ENCODE measurements around the gene YY1.

The YY1 gene

DNA sequence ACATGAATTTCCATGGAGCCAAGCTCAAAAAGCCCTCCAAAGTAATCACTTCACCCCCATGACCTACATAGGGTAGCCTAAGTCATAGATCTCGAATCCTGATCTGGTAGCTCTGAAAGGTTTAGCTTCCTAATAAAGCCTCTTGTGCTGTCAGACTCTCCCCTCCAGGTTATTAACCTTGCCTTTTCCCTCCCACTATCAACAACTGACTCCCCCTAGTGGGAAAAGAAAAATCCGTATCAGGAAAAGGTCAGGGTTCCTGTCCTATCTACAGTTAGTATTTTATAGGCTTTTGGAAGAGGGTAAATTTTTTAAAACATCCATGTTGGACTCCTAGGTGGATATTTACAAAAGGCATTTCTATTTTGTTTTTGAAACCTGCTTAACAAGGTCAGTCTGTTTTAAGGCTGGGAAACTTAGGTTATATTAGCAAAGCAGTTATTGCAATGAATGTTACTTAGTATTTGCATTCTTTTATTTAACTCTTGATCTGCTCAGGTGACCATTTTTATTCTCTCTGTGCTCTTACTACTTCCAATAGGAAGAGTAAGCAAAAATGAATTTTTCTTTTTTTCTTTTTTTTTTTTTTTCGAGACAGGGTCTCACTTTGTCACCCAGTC, 8.0 kb downstream of the YY1 start:
- H3K4me1 ChIP-seq (ENCODE audit: insufficient read depth, low read length) = peaks cover 21% of the 10 kb centered on the region
- H3K36me3 ChIP-seq (ENCODE audit: insufficient read depth, low read length) = no peaks in the 10 kb centered on the region; the same call in 1 of the 2 replicates
- no peak overlapping the region for H3K9ac ChIP-seq (ENCODE audit: low read depth, low read length)
- H3K9me3 ChIP-seq (ENCODE audit: control insufficient read depth, insufficient read depth, low read length) = no peaks in the 10 kb centered on the region

DNA sequence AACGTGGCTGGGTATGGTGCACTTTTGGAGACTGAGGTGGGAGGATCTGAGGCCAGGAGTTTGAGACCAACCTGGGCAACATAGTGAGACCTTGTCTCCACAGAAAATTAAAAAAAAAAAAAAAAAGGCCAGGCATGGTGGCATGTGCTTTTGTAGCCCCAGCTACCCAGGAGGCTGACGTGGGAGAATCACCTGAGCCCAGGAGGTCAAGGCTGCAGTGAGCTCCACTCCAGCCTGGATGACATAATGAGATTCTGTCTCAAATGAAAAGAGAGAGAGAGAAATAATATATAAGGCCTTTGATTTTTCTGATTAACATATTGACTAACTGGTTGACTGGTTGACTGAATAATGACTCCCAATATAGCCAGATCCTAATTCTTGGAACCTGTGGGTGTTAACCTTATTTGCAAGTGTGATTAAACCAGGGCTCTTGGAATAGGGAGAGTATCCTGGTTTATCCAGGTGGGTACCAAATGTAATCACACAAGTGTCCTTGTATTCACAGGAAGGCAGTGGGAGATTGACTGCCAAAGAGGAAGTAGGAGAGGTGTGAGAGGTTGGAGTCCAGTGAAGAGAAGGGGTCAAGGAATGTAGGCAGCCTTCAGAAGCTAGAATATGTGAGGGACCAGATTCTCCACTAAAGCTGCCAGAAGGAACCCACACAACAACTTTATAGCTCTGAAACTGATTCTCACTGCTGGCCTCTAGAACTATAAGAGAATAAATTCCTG, 12.0 kb downstream of the YY1 start:
- Histone ChIP-seq H3K36me3 (ENCODE audit: insufficient read depth, low read length) (no peaks in the 10 kb centered on the region; the same call in 1 of the 2 replicates), H3K9me3 (ENCODE audit: control insufficient read depth, insufficient read depth, low read length) (no peaks in the 10 kb centered on the region), H3K4me1 (ENCODE audit: insufficient read depth, low read length) (peaks cover 20% of the 10 kb centered on the region), H3K9ac (ENCODE audit: low read depth, low read length) (no peak overlapping the region)

DNA sequence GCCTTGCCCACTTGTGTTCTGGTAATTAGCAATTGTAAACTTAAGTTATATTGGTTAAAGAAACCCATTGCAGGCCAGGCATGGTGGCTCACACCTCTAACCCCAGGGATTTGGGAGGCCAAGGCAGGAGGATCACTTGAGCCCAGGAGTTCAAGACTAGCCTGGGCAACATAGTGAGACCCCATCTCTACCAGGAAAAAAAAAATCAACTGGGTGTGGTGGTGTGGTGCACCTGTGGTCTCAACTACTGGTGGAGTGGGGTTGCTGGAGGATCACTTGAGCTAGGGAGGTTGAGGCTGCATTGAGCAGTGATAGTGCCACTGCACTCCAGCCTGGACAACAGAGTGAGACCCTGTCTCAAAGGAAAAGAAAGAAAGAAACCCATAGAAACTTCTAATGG, 13.7 kb downstream of the YY1 start:
- H3K4me1 ChIP-seq (ENCODE audit: insufficient read depth, low read length) = 0 out of 2 replicates have a peak, but pooled peaks cover 5% of the 10 kb centered on the region
- H3K36me3 ChIP-seq (ENCODE audit: insufficient read depth, low read length) = no peaks in the 10 kb centered on the region; the same call in 1 of the 2 replicates
- no peaks in the 10 kb centered on the region for H3K9me3 ChIP-seq (ENCODE audit: control insufficient read depth, insufficient read depth, low read length)
- no peak overlapping the region for H3K9ac ChIP-seq (ENCODE audit: low read depth, low read length)

DNA sequence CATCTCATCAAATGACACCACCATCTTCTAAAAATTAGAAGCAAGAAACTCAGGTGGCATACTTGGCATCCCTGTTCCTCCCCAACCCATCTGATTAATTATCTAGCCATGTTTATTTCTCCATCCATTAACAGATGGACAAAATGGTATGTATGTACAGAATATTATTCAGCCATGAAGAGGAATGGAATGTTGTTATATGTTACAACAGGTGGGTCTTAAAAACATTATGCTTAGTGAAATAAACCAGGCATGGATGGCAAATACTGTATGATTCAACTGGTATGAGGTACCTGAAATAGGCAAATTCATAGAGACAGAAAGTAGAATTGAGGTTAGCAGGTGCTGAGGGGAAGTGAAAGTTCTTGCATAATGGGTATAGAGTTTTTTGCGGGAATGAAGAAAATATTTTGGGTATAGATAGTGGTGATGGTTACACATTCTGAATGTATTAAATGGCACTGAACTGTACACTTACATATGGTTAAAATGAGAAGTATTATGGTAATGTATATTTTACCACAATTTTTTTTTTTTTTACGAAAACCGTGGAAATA, 17.5 kb downstream of the YY1 start:
- Histone ChIP-seq H3K9ac (ENCODE audit: low read depth, low read length) (no peak overlapping the region), H3K36me3 (ENCODE audit: insufficient read depth, low read length) (peaks cover 5% of the 10 kb centered on the region; the same call in 1 of the 2 replicates), H3K9me3 (ENCODE audit: control insufficient read depth, insufficient read depth, low read length) (no peaks in the 10 kb centered on the region), H3K4me1 (ENCODE audit: insufficient read depth, low read length) (no peaks in the 10 kb centered on the region)

DNA sequence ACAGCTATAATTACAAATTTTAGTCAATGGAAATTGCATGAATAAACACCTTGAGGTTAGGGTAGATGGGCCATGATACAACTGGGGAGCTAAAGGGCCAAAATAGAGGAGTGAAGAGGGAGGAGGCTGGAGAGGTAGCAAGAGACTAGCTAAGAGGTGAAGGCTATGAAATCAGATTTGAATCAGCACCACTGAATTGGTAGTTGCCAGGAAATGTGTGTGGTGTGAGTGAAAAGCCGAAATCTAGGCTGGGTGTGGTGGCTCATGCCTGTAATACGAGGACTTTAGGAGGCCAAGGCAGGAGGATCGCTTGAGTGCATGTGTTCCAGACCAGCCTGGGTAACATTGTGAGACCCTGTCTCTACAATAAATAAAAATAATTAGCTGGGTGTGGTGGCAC, 22.7 kb downstream of the YY1 start:
- Histone ChIP-seq H3K36me3 (ENCODE audit: insufficient read depth, low read length) (peaks cover 5% of the 10 kb centered on the region), H3K4me1 (ENCODE audit: insufficient read depth, low read length) (no peaks in the 10 kb centered on the region), H3K9ac (ENCODE audit: low read depth, low read length) (no peak overlapping the region), H3K9me3 (ENCODE audit: control insufficient read depth, insufficient read depth, low read length) (no peaks in the 10 kb centered on the region)

DNA sequence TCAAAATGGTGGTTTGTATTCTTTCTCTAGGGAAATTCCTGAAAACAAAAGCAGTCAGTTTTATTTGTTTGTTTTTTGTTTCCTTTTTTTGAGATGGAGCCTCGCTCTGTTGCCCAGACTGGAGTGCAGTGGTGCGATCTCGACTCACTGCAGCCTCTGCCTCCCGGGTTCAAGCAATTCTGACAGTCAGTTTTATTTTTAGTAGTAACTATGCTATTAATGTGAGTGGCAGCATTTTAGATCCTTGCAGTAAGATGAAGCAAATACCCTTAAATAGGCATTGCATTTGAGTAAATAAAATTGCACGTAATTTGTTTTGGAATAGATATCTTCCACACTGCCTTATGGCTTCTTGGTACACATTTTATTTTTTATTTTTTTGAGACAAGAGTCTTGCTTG, 23.6 kb downstream of the YY1 start:
- no peak overlapping the region for H3K9ac ChIP-seq (ENCODE audit: low read depth, low read length)
- peaks cover 5% of the 10 kb centered on the region for H3K36me3 ChIP-seq (ENCODE audit: insufficient read depth, low read length)
- no peaks in the 10 kb centered on the region for H3K4me1 ChIP-seq (ENCODE audit: insufficient read depth, low read length)
- no peaks in the 10 kb centered on the region for H3K9me3 ChIP-seq (ENCODE audit: control insufficient read depth, insufficient read depth, low read length)

DNA sequence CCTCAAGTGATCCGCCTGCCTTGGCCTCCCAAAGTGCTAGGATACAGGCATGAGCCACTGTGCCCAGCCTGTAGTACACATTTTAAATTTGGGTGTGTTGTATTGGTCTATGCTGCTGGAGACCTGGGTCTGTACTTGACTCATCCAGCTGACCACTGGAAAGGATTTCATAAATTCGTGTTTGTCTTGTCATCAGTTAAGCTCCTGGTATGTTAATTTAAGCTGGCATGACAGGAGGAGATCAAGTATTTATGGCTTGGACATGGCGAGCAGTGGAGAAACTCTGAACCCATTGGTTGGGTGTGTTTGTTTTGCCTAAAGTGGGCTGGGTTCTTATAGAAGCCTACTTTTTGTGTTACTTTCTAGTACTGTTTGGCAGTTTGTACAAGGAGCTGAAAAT, 24.2 kb downstream of the YY1 start:
- H3K9ac ChIP-seq (ENCODE audit: low read depth, low read length) = no peak overlapping the region
- H3K36me3 ChIP-seq (ENCODE audit: insufficient read depth, low read length) = peaks cover 5% of the 10 kb centered on the region
- no peaks in the 10 kb centered on the region for H3K9me3 ChIP-seq (ENCODE audit: control insufficient read depth, insufficient read depth, low read length)
- H3K4me1 ChIP-seq (ENCODE audit: insufficient read depth, low read length) = no peaks in the 10 kb centered on the region

DNA sequence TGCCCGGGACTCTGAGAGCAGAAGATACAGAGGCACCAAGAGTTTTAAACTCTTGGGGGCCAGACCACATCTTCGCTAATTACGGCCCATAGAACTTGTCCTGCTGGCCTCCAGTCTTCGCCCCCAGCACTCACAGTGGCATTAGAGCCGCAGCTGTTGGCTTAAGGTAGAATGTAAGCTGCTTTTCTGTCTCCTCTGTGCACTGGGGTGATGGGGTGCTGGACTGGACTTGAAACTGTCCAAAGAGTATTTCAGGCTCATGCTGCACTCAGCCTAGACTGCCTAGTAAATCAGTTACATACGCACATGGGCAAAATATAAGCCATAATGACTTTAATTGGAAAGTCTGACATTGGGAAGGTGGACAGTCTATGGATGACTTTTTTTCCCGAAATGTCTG, 29.0 kb downstream of the YY1 start:
- Histone ChIP-seq H3K4me1 (ENCODE audit: insufficient read depth, low read length) (no peaks in the 10 kb centered on the region), H3K36me3 (ENCODE audit: insufficient read depth, low read length) (no peaks in the 10 kb centered on the region; the same call in 1 of the 2 replicates), H3K9ac (ENCODE audit: low read depth, low read length) (no peak overlapping the region), H3K9me3 (ENCODE audit: control insufficient read depth, insufficient read depth, low read length) (no peaks in the 10 kb centered on the region)

DNA sequence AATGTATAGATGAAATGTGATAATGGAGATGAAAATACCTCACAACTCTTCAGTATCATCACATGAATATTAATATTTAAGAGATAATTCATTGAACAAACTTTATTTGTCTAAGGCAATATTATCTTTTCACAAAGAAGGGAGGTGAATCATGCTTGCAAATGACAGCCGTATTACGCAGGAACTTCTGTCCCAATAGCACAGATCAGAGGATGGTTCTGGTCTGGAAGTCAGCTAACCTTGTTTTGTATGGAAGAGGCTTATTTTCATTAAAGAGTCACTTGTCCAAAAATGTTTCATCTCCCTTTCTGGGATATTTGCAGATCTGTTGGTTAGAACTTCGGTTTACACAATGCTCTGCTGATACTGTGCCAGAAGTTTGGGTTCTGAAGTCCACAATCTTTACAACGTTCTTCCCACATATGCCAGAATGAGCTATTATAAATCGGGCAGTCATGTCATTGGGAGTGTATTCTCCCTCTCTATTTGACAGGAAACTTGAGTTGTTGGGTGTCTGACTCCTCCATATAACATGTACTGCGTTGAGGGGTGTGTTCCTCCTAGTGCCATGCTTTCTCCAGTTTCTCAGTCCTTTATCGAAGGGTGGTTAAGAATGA, 29.8 kb downstream of the YY1 start:
- Histone ChIP-seq H3K9ac (ENCODE audit: low read depth, low read length) (no peak overlapping the region), H3K9me3 (ENCODE audit: control insufficient read depth, insufficient read depth, low read length) (no peaks in the 10 kb centered on the region), H3K36me3 (ENCODE audit: insufficient read depth, low read length) (no peaks in the 10 kb centered on the region; the same call in 1 of the 2 replicates), H3K4me1 (ENCODE audit: insufficient read depth, low read length) (peaks cover under 1% of the 10 kb centered on the region; the same call in 1 of the 2 replicates)

DNA sequence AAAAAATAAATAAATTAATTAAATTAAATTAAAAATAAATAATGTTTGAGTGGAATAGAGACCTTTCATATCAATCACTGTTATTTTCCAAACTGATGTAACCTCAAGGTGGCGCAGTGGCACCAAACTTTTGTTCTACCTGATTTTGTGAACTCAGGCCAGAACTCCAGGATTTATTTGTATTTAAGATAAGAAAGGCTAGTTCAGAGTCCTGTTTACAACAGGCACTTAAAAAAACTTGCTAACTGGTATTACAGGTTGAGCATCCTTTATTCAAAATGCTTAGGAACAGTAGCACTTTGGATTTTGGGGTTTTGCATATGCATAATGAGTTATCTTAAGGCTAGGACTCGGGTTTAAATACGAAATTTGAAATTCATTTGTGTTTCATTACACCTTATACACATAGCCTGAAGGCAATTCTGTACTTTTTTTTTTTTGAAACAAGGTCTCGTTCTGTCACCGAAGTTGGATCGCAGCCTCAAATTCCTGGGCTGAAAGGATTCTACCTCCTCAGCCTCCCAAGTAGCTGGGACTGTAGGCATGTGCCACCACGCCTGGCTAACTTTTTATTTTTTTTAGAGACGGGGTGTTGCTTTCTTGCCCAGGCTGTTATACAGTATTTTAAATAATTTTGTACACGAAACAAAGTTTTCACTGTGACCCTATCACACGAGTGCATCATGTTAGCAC, 32.4 kb downstream of the YY1 start:
- Histone ChIP-seq H3K9ac (ENCODE audit: low read depth, low read length) (no peak overlapping the region), H3K36me3 (ENCODE audit: insufficient read depth, low read length) (peaks cover 2% of the 10 kb centered on the region; the same call in 1 of the 2 replicates), H3K4me1 (ENCODE audit: insufficient read depth, low read length) (peaks cover 24% of the 10 kb centered on the region), H3K9me3 (ENCODE audit: control insufficient read depth, insufficient read depth, low read length) (no peaks in the 10 kb centered on the region)

DNA sequence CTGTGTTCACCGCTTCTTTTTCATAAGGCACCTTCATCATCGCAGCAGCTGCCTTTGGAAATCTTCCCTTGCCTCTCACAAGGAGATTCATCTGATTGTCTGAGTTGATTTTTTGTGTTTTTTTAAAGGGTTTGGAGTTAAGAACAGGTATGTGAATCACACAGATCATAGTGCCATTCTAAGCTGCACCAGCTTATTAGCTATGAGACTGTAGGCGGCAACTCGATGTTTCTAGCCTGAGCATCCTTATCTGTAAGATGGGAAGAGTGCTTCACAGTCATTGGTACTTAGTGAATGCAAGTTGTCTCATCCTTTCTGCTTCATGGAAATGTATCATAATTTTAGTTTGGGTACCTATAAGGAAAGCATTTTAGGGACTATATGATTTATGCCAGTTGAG, 35.3 kb downstream of the YY1 start:
- H3K36me3 ChIP-seq (ENCODE audit: insufficient read depth, low read length) = peaks cover 4% of the 10 kb centered on the region; the same call in 1 of the 2 replicates

DNA sequence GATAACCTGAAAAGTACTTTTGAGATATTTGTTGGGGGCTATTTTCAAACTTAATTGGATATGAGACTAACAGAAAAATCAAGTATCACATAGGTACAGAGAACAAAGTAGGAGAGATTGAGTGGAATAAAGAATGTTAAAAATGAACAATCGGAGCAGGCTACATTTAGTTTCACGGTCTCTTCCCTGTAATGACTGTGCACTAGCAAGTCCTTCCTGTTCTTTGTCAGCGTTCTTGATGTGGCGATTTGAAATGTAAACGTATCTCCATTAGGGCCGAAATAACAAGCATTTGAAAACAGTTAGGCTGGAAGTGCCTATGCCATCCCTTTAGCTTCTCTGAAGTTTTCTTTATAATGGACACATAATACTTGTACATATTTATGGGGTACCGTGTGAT, 36.3 kb downstream of the YY1 start:
- Histone ChIP-seq H3K36me3 (ENCODE audit: insufficient read depth, low read length) (peaks cover 4% of the 10 kb centered on the region; the same call in 1 of the 2 replicates), H3K4me1 (ENCODE audit: insufficient read depth, low read length) (peaks cover 34% of the 10 kb centered on the region), H3K9me3 (ENCODE audit: control insufficient read depth, insufficient read depth, low read length) (no peaks in the 10 kb centered on the region), H3K9ac (ENCODE audit: low read depth, low read length) (no peak overlapping the region)

More for the DNA sequence above, 35.3 kb downstream of the YY1 start:
- Histone ChIP-seq H3K4me1 (ENCODE audit: insufficient read depth, low read length) (peaks cover 27% of the 10 kb centered on the region), H3K9me3 (ENCODE audit: control insufficient read depth, insufficient read depth, low read length) (no peaks in the 10 kb centered on the region), H3K9ac (ENCODE audit: low read depth, low read length) (no peak overlapping the region)

DNA sequence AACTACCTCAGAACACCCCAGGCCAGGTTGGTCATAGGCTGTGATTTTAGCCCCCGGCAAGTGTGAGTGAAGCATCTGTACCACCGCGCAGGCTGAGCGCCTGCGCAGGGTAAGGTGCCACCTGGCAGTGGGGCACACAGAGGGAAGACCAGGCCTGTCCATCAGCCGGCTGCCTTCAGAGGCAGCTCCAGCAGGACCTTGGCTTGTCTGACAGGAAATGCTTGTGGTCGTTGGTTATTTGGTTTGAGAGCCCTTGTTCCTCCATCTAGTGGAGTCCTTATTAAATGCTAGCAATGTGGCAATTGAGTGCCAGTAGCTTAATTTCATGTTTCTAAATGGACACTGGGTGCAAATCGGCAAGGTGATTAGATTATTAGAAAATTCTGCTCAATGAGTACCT, 39.8 kb downstream of the YY1 start:
- Histone ChIP-seq H3K4me1 (ENCODE audit: insufficient read depth, low read length) (peaks cover 33% of the 10 kb centered on the region), H3K36me3 (ENCODE audit: insufficient read depth, low read length) (0 out of 2 replicates have a peak, but pooled peaks cover 4% of the 10 kb centered on the region), H3K9ac (ENCODE audit: low read depth, low read length) (no peak overlapping the region)

DNA sequence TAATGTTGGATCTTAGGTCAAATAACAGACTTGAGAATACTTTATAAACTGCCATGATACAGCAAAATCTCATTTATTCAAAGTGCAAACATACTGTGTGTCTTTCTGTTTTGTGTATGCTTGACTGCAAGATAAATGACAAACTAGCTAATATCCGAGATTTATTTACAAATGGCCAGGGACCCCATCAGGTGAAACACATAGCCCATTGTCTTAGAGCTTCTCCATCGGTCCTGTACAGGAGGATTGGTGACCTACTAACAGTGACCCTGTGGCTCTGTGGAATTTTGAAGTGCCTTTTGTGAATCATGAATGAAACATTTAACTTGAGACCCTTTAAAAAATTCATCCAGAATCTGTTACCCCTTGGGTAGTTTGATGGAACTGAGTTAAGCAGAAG, 40.2 kb downstream of the YY1 start:
- 0 out of 2 replicates have a peak, but pooled peaks cover 4% of the 10 kb centered on the region for H3K36me3 ChIP-seq (ENCODE audit: insufficient read depth, low read length)
- no peak overlapping the region for H3K9ac ChIP-seq (ENCODE audit: low read depth, low read length)
- peaks cover 33% of the 10 kb centered on the region for H3K4me1 ChIP-seq (ENCODE audit: insufficient read depth, low read length)

More for the DNA sequence above, 39.8 kb downstream of the YY1 start:
- H3K9me3 ChIP-seq (ENCODE audit: control insufficient read depth, insufficient read depth, low read length) = no peaks in the 10 kb centered on the region

More for the DNA sequence above, 40.2 kb downstream of the YY1 start:
- no peaks in the 10 kb centered on the region for H3K9me3 ChIP-seq (ENCODE audit: control insufficient read depth, insufficient read depth, low read length)
